ENCODE measurements around the gene UBL4B.

DNA sequence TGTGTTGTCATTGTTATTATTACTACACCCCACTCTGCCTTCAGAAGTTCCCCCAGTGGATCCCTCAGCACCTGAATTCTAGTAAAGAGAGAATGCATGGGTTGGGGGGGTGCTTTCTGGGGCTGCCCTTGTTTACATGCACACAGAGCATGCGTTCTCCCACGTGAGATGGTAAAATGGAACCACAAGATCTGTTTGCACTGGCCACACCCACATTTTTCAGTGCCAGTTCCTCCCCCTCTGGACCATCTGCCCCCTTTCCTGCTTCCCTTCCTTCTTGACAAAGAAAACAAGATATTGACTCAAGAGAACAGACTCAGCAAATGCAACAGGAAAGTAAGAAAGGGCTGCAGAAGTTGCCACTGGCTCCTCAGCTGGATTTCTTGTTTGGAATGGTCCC is 46.9 kb downstream of the UBL4B start:
- TF ChIP-seq, protein P1, sequence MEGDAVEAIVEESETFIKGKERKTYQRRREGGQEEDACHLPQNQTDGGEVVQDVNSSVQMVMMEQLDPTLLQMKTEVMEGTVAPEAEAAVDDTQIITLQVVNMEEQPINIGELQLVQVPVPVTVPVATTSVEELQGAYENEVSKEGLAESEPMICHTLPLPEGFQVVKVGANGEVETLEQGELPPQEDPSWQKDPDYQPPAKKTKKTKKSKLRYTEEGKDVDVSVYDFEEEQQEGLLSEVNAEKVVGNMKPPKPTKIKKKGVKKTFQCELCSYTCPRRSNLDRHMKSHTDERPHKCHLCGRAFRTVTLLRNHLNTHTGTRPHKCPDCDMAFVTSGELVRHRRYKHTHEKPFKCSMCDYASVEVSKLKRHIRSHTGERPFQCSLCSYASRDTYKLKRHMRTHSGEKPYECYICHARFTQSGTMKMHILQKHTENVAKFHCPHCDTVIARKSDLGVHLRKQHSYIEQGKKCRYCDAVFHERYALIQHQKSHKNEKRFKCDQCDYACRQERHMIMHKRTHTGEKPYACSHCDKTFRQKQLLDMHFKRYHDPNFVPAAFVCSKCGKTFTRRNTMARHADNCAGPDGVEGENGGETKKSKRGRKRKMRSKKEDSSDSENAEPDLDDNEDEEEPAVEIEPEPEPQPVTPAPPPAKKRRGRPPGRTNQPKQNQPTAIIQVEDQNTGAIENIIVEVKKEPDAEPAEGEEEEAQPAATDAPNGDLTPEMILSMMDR (IDR thresholded peaks at IDR 0.05) = no peak
- no peak for TF ChIP-seq POLR2A (IDR thresholded peaks at IDR 0.05)
